DMS53 treated with DMSO at 0.1 percent for 48 hours (cell line): ENCODE measurements around the gene LHFPL3.
A peak's percentile ranks its signal among the peaks of the same experiment; 100 is the strongest.
"Not testable (repeated sequence)": the region's sequence is repeated elsewhere in the genome, so short reads cannot be mapped to it uniquely, and the experiment has no call there.

Experiments
- DNase-seq: peaks from one replicate; lab custom pipeline; 2025; ENCODE audit not compliant: unreplicated experiment; lab: John Stamatoyannopoulos, UW

The LHFPL3 gene

DNA sequence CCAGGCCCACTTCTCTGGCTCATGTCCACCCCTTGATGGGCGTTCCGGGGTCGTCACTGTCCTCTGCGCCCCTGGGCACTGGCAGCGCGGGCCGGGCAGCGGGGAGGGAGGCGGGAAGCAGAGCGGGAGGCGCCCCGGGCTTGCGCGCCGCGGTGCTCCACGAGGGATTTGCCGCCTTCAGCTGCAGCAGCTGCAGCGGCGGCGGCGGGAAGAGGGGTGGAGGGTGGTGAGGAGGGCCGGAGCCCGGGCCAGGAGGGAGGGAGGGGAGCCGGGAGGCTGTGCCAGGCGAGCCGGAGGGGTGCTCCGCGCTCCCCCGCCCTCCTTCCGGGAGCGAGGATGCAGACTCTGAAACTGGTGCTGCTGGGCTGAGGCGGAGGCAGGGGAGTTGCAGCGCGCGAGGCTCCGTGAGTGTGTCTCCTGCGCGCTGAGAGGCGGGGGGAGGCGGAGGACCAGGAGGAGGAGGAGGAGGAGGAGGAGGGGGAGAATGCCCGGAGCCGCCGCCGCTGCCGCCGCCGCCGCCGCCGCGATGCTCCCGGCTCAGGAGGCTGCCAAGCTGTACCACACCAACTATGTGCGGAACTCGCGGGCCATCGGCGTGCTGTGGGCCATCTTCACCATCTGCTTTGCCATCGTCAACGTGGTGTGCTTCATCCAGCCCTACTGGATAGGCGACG, at the start of gene LHFPL3:
LHFPL3 (plus strand) TSS at position 308 of the 674 bp plus-strand sequence.
- DNase-seq: peak; percentile 68

DNA sequence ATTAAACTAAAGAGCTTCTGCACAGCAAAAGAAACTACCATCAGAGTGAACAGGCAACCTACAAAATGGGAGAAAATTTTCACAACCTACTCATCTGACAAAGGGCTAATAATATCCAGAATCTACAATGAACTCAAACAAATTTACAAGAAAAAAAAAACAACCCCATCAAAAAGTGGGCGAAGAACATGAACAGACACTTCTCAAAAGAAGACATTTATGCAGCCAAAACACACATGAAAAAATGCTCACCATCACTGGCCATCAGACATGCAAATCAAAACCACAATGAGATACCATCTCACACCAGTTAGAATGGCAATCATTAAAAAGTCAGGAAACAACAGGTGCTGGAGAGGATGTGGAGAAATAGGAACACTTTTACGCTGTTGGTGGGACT, 46.7 kb upstream of the LHFPL3 start:
- DNase-seq: not testable (repeated sequence)

DNA sequence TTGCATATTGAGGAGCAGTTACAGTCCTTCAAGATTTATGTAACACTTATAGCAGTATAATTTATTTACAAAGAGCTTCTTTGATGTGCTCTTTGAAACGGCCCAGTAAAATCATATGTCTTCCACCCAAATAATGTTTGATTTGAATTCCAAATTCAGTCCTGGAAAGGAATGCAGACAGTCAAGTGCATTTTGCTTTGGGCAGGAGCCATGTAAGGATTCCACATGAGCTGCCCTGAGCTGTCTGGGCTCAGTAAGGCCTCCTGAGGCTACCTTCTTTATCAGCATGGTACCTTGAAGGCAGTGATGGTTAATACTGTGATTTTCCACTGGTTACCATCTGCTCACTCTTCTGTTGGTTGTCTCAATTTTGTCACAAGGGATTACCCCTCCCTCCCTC, 41.6 kb upstream of the LHFPL3 start:
- no peak for DNase-seq

DNA sequence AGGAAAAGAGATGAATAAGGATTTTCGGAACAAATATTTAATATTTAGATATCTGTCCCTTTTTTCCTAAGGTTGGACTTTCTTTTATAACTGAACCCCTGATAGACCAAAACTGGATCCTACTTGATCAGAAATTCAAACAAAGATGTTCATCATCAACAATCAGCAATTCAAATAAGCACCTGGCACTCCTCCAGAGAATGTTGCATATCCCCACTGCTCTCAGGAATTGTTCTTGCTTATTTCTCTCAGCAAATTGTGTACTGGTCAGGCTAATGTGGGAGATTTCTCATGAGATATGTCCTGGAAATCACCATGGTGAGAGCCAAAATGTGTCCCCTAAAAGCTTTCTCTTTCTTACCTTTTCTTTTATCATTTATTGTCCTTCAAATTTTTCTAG, 40.3 kb upstream of the LHFPL3 start:
- DNase-seq: no peak

DNA sequence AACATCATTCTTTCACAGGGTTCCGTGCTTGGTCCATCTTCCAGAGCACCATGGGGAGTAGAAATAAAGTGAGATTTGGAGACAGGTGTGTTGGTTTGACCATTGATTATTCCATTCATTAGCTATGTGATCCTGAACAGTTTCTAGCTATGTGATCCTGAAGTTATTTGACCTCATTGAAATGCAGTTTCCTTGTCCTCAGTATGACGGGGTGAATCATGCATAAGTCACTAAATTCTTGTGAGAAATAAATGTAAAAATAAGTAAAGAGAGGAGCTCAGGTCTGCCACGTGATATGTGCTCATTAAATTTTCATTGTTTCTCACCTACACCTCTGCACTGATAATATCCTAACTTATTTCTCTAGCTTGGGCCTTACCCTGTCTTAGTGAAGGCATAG, 34.1 kb upstream of the LHFPL3 start:
- DNase-seq: no peak

DNA sequence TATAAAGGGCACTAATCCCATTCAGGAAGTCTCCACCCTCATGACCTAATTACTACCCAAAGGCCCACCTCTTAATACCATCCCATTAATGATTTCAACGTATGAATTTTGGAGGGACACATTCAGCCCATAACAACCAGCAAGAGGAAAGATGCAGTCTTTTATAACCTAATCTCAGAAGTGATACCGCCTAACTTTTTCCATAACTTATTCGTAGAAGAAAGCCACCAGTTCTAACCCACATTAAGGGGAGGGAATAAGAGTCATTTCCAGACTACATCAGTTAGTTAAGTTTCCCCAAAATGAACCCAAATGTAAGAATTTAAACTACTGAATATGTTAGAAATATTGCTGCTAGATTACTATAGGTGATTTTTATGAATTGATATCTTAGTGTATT, 32.1 kb upstream of the LHFPL3 start:
- no peak for DNase-seq

DNA sequence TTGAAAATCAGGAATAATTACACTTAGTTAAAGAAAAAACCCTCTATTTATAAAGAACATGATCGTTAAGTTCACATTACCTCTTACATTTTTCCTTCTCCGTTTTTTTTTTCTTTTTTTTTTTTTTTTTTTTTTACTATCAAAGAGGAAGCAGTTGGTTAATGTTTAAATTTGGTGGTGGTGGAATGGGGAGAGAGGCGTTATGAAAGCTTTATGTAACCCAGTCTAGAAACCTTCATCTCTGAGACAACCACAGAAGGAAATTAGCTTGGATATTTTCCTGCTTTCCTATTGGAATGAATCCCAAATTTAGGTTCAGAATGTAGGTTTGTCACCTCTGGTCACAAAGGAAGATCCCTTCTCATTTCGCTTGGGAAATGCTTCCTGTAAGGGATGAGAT, 31.5 kb upstream of the LHFPL3 start:
- DNase-seq: peak; percentile 64

DNA sequence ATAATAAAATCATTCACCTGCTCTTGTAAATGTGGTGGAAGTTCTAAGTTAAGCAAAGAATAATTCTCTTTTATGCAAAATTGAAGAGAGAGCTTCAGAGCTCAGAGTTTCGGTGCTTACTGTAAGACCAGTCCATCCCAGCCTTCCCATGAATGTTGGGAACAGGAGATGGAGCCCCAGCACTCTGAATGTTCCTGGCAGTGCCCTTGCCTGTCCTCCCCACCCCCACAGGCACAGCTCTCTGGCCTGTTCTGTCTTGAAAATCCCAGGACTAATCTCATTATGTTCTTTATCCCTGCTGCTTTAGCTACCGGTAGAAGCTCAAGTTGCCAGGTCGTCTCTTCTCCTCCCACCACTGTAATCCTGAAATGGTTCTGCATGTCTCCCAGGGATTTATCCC, 29.1 kb upstream of the LHFPL3 start:
- DNase-seq: no peak

DNA sequence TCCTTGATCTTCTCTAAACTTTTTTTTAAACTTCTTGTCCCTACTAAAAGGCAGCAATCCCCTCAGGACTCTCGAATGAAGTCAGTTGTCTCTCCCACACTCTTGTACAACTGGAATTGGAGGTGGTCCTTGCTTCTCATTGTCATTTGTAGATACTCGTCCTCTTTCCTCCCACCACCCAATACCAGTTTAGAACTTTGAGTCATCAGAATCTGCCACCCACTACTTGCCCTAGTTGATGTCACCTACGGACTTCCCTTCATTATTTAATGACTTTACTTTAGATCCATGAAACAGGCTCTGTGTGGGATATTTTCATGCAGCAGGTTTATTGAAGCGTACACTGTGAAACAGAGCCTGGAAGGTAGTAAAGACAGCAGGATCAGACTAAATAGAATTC, 28.6 kb upstream of the LHFPL3 start:
- no peak for DNase-seq

DNA sequence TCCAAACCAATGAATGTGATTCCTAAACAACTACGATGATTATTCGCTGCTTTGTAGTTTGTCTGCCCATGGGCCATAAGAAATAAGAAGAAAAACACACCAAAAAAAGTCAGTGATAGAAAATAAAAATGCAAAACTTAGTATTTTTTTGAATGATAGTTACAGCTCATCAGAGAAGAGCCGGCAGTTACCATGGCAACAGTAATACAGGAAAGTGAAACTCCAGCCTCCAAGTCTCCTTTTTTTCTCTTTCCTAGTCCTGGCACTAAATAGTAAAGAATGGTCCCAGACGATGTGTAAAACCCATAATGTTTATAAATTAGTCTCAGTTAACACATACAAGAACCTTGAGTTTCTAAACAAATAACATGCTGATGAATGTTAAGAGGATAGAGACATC, 21.6 kb upstream of the LHFPL3 start:
- no peak for DNase-seq

DNA sequence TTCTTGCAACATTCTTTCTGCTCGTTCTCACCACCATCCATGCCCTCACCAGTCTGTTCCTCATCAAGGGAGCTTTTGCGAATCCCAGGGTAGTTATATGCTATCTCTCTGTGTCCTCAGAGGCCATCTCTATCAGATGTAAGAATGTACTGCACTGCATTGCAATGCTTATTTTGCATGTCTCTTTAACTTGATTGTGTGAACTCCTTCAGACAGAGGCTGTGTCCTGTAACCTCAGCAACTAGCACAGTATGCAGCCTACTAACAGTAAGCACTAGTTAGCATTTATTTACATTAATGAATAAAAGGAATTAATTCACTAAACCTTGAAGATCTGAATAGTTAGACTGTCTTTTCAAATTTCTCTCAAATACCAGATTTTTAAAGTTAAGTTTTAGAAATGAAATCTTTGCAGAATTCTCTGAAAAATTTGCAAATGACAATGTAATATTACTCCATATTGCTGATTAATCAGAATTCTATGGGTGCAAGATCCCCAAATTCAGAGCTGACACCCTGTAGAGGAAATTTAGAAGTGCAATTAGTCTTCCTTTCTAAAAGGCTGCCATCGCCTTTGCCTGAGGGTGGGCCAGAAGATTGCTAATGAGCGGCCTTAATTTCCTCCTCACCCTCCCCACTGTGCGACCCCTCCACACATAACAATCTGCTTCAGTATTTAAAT, 10.3 kb upstream of the LHFPL3 start:
- DNase-seq: no peak

DNA sequence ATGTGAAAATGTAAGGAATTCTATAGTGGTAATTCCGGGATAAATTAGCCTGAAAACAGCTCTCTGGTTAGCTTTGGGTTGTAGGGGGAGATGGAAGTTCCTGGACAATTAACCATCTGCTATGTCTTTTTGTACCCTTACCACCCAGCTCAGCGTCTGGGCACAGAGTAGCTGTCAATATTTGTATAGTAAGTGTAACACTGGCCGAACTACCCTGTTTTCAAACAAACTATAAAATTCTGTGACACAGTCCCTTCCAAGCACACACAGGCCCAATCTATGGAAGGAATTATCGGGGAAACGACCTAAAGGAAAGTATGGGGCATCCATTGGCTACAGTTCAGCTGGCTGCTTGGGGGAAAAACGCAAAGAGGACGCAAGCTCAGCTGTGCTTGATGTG, 869 bp upstream of the LHFPL3 start:
- peak; percentile 44 for DNase-seq

DNA sequence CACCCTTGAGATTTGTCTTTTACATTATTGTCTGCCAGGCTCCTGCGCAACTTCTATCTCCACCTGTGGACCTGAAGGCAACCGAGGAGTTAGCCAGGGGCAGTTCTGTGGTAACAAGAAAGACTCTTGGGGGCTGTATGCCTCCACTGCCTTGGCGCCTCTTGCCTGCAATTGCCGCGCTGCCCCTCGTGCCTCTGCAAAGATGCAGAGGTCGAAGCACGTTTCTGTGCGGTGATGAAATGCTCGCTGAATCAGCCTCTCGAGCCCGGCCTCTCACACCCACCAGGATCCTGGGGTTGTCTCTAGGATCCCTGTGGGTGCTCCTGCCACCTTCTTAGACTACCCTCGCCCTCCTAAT, 486 bp upstream of the LHFPL3 start:
- peak; percentile 52 for DNase-seq

DNA sequence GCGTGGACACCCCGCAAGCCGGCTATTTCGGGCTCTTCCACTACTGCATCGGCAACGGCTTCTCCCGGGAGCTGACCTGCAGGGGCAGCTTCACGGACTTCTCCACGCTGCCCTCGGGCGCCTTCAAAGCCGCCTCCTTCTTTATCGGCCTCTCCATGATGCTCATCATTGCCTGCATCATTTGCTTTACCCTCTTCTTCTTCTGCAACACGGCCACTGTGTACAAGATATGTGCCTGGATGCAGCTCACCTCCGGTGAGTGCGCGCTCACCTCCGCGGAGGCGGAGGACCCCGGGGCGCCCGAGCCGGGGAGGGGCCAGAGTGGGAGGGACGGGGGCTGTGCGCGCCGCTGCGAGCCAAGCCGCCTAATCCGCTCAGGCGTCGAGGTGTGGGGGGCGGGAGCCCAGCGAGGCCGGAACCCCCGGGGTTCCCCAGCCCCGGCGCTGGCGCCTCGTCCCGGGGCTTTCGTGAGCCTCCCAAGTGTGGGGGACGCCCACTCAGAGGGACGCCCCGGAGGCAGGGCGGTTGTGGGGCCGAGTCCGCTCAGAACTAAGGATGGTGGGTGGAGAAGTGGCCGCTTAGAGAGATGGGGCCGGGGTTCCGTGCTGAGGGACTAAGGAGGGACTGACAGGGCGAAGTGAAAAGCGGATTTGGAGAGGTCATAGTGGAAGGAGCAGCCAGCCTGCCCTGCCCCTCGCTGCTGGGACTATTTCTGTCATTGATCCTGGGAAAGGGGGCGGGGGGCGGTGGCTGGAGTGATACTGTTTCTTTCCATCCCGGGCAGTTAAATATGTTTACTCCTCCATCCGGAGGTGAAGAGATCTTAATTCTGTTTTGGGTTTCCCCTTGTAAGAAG, 795 bp downstream of the LHFPL3 start:
- DNase-seq: peak; percentile 68

DNA sequence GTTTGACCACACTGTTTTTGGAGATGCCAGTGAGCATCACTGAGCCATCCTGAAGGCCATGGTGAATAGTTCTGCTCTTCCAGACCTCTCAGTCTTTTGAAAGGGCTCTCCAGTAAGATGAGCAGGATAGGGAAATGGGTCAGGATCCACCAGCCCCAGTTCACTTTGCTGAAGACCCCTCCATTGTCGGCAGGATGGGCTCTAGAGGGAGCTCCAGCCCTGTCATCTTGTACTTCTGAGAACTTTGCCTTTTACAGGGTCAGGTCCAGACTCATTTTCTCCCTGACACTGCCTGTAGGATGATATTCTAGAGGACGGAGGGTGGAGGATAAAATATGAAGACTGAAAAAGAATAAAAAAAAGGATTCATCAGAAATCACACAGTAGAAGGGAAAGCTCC, 13.1 kb downstream of the LHFPL3 start:
- peak; percentile 63 for DNase-seq

DNA sequence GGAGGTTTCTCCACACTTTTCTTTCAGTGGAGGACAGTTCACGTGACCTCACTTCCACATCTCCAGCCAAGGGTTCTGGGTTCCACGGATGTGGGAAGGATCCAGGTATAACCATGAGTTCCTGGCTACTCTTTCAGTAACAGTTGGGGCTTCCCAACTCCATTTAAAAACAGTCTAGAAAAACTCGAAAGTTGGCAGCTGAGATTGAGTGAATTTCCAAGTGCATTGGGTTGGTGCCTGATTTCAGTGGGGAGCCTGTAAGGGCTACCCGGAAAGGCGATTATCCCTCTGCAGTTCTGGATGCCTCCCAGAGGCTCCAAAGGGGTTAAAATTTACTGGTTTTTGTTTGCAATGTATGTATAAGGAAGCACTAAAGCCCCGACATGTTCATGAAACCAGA, 24.3 kb downstream of the LHFPL3 start:
- no peak for DNase-seq

DNA sequence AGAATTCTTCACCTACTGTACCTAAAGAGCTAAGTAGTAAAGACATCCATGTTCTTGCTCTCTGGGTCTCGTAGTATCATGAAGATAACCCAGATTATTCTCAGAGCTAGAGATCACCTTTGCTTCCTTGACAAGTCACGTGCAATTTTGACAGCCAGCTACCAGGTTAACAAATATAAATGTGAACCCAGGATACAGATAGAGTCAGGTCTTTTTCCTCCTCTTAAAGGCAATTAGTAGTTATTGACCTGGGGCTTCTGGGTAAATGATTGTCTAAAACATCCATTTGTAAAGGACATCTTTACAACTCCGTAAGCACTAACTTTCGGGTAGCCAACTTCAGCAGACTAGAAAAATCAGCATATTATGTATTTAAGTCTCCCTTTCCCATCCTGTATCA, 28.8 kb downstream of the LHFPL3 start:
- DNase-seq: no peak

DNA sequence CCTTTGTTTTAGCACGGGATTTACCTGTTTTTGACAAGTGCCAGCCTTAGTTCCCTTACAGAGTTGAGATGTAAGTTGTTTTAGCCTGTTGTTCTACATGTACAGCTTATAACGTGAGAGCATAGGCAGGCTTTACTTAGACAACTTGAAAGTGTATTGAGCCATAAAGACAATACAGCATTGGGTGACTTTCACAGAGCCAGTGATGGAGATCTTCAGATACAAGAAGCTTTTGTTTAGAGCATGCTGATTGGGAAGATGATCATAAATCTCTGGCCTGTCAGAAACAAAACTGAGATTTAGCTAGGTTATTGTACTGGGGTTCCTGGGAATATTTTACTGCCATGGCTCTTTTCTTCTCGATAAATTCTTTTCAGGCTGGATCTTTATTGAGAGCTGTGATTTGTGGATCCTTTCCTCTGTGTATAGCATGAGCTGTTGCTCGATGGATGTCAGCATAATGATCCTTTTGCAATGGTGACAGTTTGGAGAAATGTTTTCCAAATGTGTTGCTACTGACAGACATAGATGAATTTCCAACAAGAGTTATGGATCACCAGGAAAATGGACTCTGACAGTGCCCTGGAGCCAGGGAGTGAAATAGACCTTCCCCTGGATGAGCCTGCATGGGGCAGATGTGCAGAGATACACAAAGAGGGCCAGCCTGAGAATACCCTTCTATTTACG, 30.2 kb downstream of the LHFPL3 start:
- DNase-seq: no peak

DNA sequence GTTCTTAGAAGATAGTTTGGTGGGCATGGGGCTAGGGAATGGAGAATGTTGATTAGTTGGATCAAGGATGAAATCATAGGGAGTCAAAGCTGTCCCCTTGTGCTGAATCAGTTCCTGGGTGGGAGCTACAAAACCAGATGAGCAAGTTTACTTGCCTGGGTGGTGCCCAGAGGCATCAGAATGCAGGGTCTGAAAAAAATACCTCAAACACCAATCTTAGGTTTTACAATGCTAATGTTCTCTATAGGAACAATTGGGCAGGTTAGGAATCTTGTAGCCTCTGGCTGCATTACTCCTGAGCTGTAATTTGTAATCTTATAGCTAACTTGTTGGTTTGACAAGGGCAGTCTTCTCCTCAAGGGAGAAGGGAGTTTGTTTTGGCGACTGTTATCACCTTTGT, 34.4 kb downstream of the LHFPL3 start:
- DNase-seq: no peak

DNA sequence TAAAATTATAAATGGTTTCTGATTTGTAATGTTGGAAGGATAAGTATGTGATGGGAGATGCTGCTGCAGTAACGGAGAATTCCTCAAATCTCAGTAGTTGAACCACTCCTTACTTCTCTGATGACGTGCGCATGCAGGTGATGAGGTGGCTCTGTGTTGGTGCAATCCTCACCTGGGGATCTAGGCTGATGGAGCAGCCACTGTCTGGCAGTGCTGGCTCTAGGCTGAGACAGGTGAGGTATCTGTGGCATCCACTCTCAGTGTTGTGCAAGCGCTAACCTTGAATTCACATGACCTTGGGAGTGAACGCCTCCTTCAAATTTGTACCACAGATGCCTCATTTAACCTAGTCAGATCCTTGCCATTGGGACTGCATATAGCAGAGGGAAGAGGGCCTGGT, 35.0 kb downstream of the LHFPL3 start:
- no peak for DNase-seq

DNA sequence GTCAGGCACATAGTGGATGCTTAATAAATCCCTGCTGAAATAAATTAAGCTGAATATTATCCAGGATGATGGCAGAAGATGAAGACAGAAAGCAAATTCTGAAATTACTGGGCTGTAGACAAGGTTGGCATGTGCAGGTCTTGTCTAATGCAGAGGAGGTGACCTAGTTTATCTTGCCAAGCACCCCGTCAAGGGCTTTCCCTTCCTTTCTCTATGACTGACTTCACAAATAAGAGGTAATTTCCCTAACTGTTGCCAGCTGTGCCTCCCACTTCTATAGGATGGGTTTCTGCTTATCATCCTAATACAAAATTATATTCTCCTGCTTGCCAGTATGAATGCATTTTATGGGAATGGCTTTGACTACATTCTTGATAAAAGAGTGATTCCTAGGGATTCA, 38.0 kb downstream of the LHFPL3 start:
- no peak for DNase-seq

DNA sequence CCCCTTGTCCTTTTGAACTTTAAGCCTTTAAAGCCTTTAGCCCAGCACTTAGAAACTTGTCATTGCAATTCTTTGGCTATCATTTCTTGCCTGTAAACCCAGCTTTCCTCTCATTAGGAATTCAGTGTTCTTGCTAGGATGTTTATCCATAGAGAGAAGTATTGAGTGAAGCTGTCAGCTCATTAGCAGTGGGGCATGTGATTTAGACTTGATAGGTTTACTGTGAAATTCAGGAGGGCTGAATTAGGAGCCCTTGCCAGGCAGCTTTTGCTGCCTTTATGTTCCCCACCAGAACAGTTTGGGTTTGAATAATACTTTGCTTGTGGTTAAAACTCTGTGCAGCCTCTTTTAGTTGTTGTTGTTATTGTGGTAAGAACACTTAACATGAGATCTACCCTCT, 39.5 kb downstream of the LHFPL3 start:
- no peak for DNase-seq
